Spleen (tissue), 11 donors: ENCODE results near the gene STK24. TPM values are rescaled to one million over a fixed set of nuclear protein-coding genes. Genes with fewer than 3 reads are reported as not detected.
A peak's percentile ranks its signal among the peaks of the same experiment; 100 is the strongest.

Experiments
- DNase-seq: peaks from one replicate; pipeline ENCODE4 v3.0.0-alpha.2; 2020
- H3K27ac ChIP-seq, 8 donors: fragments of 200-600 bp; sonication (generic) in 7 of 8; 1 replicate in 4 of 8; 2 replicates in 4 of 8; pipeline versions ENCODE4 v1.5.0 to v1.8.0; 2016 to 2021; ENCODE audit warnings: inconsistent platforms in 4 of 8, mild to moderate bottlenecking in 4 of 8, moderate library complexity in 1 of 8
- H3K27me3 ChIP-seq, 7 donors: fragments of 200-600 bp; sonication (generic) in 6 of 7; replicated peaks in 1 of 7; 1 replicate in 4 of 7; 2 replicates in 3 of 7; pipeline versions ENCODE4 v1.5.0 to v1.8.0; 2016 to 2021; ENCODE audit warnings: inconsistent platforms in 3 of 7, mild to moderate bottlenecking in 1 of 7
- H3K36me3 ChIP-seq, 6 donors: fragments of 200-600 bp; sonication (generic) in 5 of 6; 1 replicate in 4 of 6; 2 replicates in 2 of 6; pipeline versions ENCODE4 v1.5.0 to v1.8.0; 2016 to 2021; ENCODE audit warnings: inconsistent platforms in 2 of 6
- H3K4me1 ChIP-seq, 6 donors: fragments of 200-600 bp; sonication (generic) in 5 of 6; 1 replicate in 3 of 6; 2 replicates in 3 of 6; pipeline versions ENCODE4 v1.5.0 to v1.8.0; 2016 to 2021; ENCODE audit warnings: inconsistent platforms in 3 of 6
- H3K4me3 ChIP-seq, 8 donors: fragments of 200-600 bp; sonication (generic) in 7 of 8; 1 replicate in 4 of 8; 2 replicates in 4 of 8; pipeline versions ENCODE4 v1.5.0 to v1.8.0; 2016 to 2021; ENCODE audit warnings: inconsistent platforms in 4 of 8, mild to moderate bottlenecking in 4 of 8, moderate library complexity in 2 of 8
- H3K9me3 ChIP-seq, 8 donors: fragments of 200-600 bp; sonication (generic) in 7 of 8; 1 replicate in 4 of 8; 2 replicates in 4 of 8; pipeline versions ENCODE4 v1.5.0 to v1.8.0; 2016 to 2021; ENCODE audit warnings: inconsistent platforms in 4 of 8
- POLR2A ChIP-seq, 3 donors: fragments of 450-650 bp; IDR thresholded peaks; one replicate each; pipeline ENCODE4 v1.5.1; 2017; ENCODE audit warnings: antibody characterized with exemption in 3 of 3, mild to moderate bottlenecking in 1 of 3
- POLR2AphosphoS5 ChIP-seq, 3 donors: sonication (generic); formaldehyde crosslinking; IDR thresholded peaks; one replicate each; pipeline ENCODE4 v1.5.1; 2017; ENCODE audit warnings: antibody characterized with exemption in 3 of 3
- WGBS, 5 donors: extraction: QIAGEN DNeasy Blood & Tissue Kit in 3 of 5; methylation state at CpG; one replicate each; pipeline versions ENCODE4 v1.1.5 to v1.1.7; 2013 to 2018; 5-methylcytosine and 5-hydroxymethylcytosine counted together
- intact Hi-C: fragments of 100-400 bp; cut with DNase I; formaldehyde crosslinking; loops from one replicate; pipeline ENCODE4 v1.15.0; 2023; ENCODE audit warnings: low total_unique reads
- polyA plus RNA-seq, 3 donors: library from polyadenylated mRNA; stranded (reverse); fragments of 200-250 nt; gene quantifications; one replicate each; pipeline ENCODE4 v1.2.1, GENCODE V29; 2013
- total RNA-seq, 7 donors: library from RNA; depleted of rRNA in 3 of 7; stranded (reverse); fragments of >200 nt in 3 of 7; fragmentation: NEBNext Ultra II Directional in 4 of 7; extraction: Animal tissue kit (Norgen Biotek cat#: 25700) in 4 of 7; gene quantifications; one replicate each; pipeline versions ENCODE4 v1.1.0 to v1.2.1, GENCODE V29; 2016 to 2021
- TF ChIP-seq, protein P1 (sequence below), 11 experiments: fragments of 200-600 bp in 7 of 11; fragments of 450-650 bp in 4 of 11; sonication (generic) in 4 of 11; IDR thresholded peaks in 8 of 11; conservative IDR thresholded peaks in 3 of 11; 1 replicate in 7 of 11; 2 replicates in 4 of 11; pipeline versions ENCODE4 v1.4.0 to v1.8.0; 2016 to 2021; ENCODE audit warnings: antibody characterized with exemption in 11 of 11, inconsistent platforms in 4 of 11, mild to moderate bottlenecking in 1 of 11
- donor health status: healthy with polysubstance abuse.
- donor health status: DM: no; HTN: no; CAD: no; lungs with moderate emphysema.
- donor health status: DM: no; HTN: no; CAD: no.
- donor health status: Bipolar disorder and iron deficiency.
- donor health status: healthy.
- donor health status: DM: no; HTN: no; CAD: no.
- donor health status: DM: yes; HTN: yes; CAD: no.

Gene STK24
- total and polyA plus RNA-seq, 10 donors = 36.5 to 132 (median 94.5) TPM

DNA sequence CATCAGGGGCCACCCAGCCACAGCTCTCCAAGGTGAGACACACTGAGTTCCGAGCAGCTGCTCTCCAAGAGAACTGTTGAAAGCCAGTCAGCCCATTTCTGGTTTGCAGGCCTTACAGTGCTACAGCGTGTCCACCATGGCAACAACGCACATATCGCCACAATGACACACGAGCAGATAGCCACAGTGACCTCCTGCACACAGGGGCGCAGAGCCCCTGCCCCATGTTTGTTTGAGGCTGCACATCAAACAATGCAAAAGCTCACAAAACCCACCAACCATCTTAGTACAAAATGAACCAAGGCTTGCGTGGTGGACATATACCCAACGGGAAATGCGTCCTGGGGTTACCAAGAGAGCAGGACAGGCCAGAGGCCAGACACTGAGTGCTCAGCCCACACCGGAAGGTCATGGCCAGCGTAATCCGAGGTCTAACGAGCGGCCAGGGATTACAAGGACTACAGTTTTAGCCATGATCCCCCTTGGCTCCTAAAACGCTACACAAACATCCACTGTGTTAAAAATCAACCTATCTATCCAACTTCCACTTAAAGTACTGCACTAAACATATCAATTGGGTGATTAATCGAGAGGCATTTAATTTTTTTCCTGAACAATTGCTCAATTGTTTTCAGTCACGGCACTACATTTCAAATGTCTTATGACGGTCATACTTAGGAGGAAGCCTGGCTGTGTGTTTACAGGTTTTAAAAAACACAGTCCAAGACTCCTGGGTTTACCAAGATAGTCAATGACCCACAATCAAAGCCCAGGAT lies 56.0 kb downstream of the STK24 start:
- Histone ChIP-seq H3K36me3 (peaks cover 0 to 28% (median 0%) of the 10 kb centered on the region in 6 donors), H3K27ac (peak overlapping the region in 2 of 8 donors; percentile 28 to 31), H3K9me3 (no peaks in the 10 kb centered on the region), H3K27me3 (no peaks in the 10 kb centered on the region), H3K4me3 (no peak overlapping the region), H3K4me1 (peaks cover 30 to 100% (median 85%) of the 10 kb centered on the region in 6 donors)
- intact Hi-C loops = no loop called here
- 91 to 95% (median 95%) methylated on average over 18 of the region's 18 CpGs for WGBS, 5 donors
- no peak for DNase-seq
- TF ChIP-seq POLR2AphosphoS5 (IDR thresholded peaks at IDR 0.05) (no peak), POLR2A (IDR thresholded peaks at IDR 0.05) (no peak)
- TF ChIP-seq, protein P1, sequence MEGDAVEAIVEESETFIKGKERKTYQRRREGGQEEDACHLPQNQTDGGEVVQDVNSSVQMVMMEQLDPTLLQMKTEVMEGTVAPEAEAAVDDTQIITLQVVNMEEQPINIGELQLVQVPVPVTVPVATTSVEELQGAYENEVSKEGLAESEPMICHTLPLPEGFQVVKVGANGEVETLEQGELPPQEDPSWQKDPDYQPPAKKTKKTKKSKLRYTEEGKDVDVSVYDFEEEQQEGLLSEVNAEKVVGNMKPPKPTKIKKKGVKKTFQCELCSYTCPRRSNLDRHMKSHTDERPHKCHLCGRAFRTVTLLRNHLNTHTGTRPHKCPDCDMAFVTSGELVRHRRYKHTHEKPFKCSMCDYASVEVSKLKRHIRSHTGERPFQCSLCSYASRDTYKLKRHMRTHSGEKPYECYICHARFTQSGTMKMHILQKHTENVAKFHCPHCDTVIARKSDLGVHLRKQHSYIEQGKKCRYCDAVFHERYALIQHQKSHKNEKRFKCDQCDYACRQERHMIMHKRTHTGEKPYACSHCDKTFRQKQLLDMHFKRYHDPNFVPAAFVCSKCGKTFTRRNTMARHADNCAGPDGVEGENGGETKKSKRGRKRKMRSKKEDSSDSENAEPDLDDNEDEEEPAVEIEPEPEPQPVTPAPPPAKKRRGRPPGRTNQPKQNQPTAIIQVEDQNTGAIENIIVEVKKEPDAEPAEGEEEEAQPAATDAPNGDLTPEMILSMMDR (IDR thresholded peaks at IDR 0.05 in 8 of 11, conservative IDR thresholded peaks at IDR 0.05 in 3 of 11) = no peak

DNA sequence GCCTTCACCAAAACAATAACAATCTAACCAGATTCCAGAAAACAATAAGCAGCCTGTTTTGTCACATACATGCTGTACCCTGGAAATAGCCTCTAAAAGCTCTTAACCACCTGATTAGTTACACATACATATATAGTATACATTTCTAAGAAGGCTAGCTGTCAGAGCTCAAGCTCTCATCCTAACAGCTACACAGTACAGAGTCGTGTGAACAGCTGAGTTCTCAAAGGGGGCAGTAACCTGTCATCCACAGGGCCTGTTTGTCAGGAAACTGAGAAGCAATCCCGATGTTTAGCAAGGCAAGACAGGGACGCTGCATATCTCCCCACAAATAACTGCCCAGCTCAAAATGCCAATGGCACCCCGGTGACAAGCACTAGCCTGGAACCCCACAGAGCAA lies 56.9 kb downstream of the STK24 start:
- H3K4me3 ChIP-seq = no peak overlapping the region
- no peaks in the 10 kb centered on the region for H3K9me3 ChIP-seq
- intact Hi-C loops = no loop called here
- DNase-seq = no peak
- TF ChIP-seq POLR2A (IDR thresholded peaks at IDR 0.05) = no peak
- no peak for TF ChIP-seq POLR2AphosphoS5 (IDR thresholded peaks at IDR 0.05)
- TF ChIP-seq, protein P1 (IDR thresholded peaks at IDR 0.05 in 8 of 11, conservative IDR thresholded peaks at IDR 0.05 in 3 of 11) = no peak
- 74 to 91% (median 81%) methylated on average over 4 of the region's 4 CpGs for WGBS, 5 donors
- peak overlapping the region in 2 of 8 donors; percentile 28 to 31 for H3K27ac ChIP-seq
- peaks cover 0 to 29% (median 0%) of the 10 kb centered on the region in 6 donors for H3K36me3 ChIP-seq
- peaks cover 22 to 100% (median 78%) of the 10 kb centered on the region in 6 donors for H3K4me1 ChIP-seq
- H3K27me3 ChIP-seq = no peaks in the 10 kb centered on the region

DNA sequence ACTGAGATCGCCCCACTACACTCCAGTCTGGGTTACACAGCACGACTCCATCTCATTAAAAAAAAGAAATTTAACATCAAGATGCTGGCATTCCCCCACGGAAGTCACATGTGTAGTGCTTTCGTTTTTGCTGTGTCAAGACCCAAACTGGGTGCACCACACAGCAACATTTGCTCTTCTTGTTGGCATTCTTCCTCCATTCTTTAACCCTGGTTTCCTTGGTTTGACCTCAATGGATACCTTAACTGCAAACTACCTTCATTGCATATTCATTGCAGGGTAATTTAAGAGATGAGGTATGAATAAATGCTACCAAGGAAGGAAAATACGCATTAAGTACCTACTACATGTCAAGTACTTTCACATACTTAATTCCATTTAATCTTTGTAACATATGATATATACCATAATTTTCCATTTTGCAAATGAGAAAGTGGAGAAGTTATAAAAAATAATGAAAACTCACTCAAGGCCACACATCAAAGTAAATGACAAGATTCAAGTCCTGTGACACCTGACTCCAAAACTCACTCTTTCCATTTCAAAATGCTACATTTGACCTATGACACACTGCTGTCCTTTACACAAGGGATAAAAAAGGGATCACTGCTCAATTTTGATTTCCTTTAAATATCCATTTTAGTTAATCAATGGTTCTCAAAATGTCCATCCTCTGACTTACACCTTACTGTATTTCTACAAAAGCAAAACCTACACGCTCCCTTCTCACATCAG lies 59.2 kb downstream of the STK24 start:
- TF ChIP-seq, protein P1 (IDR thresholded peaks at IDR 0.05 in 8 of 11, conservative IDR thresholded peaks at IDR 0.05 in 3 of 11) = no peak
- TF ChIP-seq POLR2AphosphoS5 (IDR thresholded peaks at IDR 0.05) = peak in 1 of 3 donors; percentile 7
- no peaks in the 10 kb centered on the region for H3K9me3 ChIP-seq
- 53 to 89% (median 62%) methylated on average over 6 of the region's 6 CpGs for WGBS, 5 donors
- intact Hi-C loops = no loop called here
- no peak overlapping the region for H3K4me3 ChIP-seq
- peaks cover 13 to 100% (median 64%) of the 10 kb centered on the region in 6 donors for H3K4me1 ChIP-seq
- H3K27me3 ChIP-seq = no peaks in the 10 kb centered on the region
- DNase-seq = no peak
- peaks cover 0 to 39% (median 3%) of the 10 kb centered on the region in 6 donors for H3K36me3 ChIP-seq
- H3K27ac ChIP-seq = peak overlapping the region in 6 of 8 donors; percentile 23 to 63 (median 46)
